ENCODE results near the gene GRIA4. TPM values are rescaled to one million over a fixed set of nuclear protein-coding genes. Genes with fewer than 3 reads are reported as not detected.

GRIA4 gene
- total and polyA plus RNA-seq, 2 donors (not counting 1 experiment from before 2014, with no cell fraction given) = 0.15 to 0.50 TPM

DNA sequence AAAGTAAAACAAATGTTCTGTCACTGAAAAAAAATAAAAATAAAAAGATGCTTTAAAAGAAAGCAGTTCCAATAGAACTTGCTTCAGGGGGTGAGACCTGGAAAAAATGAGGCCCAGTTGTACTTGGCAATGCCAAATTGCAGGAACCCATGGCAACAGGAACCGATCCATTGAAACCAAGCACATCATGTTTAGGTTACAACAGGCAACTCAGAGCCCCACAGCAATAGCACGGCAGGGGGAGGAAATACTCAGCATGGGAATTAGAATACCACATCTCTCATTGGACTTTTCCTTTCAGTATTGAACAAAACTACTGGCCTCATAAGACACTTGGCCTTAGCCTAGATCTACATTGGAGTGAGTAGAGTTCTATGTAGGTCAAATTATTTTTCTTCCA, 327.9 kb downstream of the GRIA4 start:
- TF ChIP-seq, protein P1, sequence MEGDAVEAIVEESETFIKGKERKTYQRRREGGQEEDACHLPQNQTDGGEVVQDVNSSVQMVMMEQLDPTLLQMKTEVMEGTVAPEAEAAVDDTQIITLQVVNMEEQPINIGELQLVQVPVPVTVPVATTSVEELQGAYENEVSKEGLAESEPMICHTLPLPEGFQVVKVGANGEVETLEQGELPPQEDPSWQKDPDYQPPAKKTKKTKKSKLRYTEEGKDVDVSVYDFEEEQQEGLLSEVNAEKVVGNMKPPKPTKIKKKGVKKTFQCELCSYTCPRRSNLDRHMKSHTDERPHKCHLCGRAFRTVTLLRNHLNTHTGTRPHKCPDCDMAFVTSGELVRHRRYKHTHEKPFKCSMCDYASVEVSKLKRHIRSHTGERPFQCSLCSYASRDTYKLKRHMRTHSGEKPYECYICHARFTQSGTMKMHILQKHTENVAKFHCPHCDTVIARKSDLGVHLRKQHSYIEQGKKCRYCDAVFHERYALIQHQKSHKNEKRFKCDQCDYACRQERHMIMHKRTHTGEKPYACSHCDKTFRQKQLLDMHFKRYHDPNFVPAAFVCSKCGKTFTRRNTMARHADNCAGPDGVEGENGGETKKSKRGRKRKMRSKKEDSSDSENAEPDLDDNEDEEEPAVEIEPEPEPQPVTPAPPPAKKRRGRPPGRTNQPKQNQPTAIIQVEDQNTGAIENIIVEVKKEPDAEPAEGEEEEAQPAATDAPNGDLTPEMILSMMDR (conservative IDR thresholded peaks at IDR 0.05 in 1 of 2, IDR thresholded peaks at IDR 0.05 in 1 of 2; ENCODE audit: low read depth in 1 of 2, low read length in 2 of 2) = no peak
- TF ChIP-seq EZH2 (IDR thresholded peaks at IDR 0.05; ENCODE audit: low read length, missing control alignments) = no peak
- peak; percentile 39 to 58 for DNase-seq (ENCODE audit: low read depth in 2 of 2)
- Histone ChIP-seq H3K9me3 (ENCODE audit: control insufficient read depth, insufficient read depth, low read depth, low read length) (no peaks in the 10 kb centered on the region), H3K9ac (ENCODE audit: insufficient read depth, low read length) (no peak overlapping the region), H3K79me2 (ENCODE audit: control insufficient read depth, insufficient read depth, low read length) (no peaks in the 10 kb centered on the region), H3K4me3 (replicated peaks in 1 of 4; ENCODE audit: control extremely low read depth in 1 of 4, insufficient read depth in 1 of 4, low read depth in 3 of 4, low read length in 4 of 4) (no peak overlapping the region), H2AFZ (ENCODE audit: low read length) (no peak overlapping the region), H3K4me1 (ENCODE audit: control insufficient read depth, extremely low read depth, insufficient read depth, low read length) (no peaks in the 10 kb centered on the region), H4K20me1 (ENCODE audit: control insufficient read depth, extremely low read depth, insufficient read depth, low read length) (no peaks in the 10 kb centered on the region), H3K27me3 (ENCODE audit: control insufficient read depth, insufficient read depth, low read length) (no peaks in the 10 kb centered on the region), H3K36me3 (ENCODE audit: control insufficient read depth, insufficient read depth, low read length) (no peaks in the 10 kb centered on the region), H3K27ac (ENCODE audit: insufficient read depth, low read length) (no peak overlapping the region), H3K4me2 (ENCODE audit: extremely low read depth, insufficient read depth, low read length) (peak overlapping the region; percentile 8)

GRCh38 chr11:105942921-105943320, 333.0 kb downstream of the GRIA4 start:
- Histone ChIP-seq H3K9me3 (ENCODE audit: control insufficient read depth, insufficient read depth, low read depth, low read length) (no peaks in the 10 kb centered on the region), H3K4me2 (ENCODE audit: extremely low read depth, insufficient read depth, low read length) (no peak overlapping the region), H2AFZ (ENCODE audit: low read length) (no peak overlapping the region), H3K27me3 (ENCODE audit: control insufficient read depth, insufficient read depth, low read length) (no peaks in the 10 kb centered on the region), H3K4me1 (ENCODE audit: control insufficient read depth, extremely low read depth, insufficient read depth, low read length) (no peaks in the 10 kb centered on the region), H3K36me3 (ENCODE audit: control insufficient read depth, insufficient read depth, low read length) (no peaks in the 10 kb centered on the region), H3K27ac (ENCODE audit: insufficient read depth, low read length) (no peak overlapping the region), H3K9ac (ENCODE audit: insufficient read depth, low read length) (no peak overlapping the region), H3K4me3 (replicated peaks in 1 of 4; ENCODE audit: control extremely low read depth in 1 of 4, insufficient read depth in 1 of 4, low read depth in 3 of 4, low read length in 4 of 4) (no peak overlapping the region), H4K20me1 (ENCODE audit: control insufficient read depth, extremely low read depth, insufficient read depth, low read length) (no peaks in the 10 kb centered on the region), H3K79me2 (ENCODE audit: control insufficient read depth, insufficient read depth, low read length) (no peaks in the 10 kb centered on the region)
- TF ChIP-seq EZH2 (IDR thresholded peaks at IDR 0.05; ENCODE audit: low read length, missing control alignments) = no peak
- TF ChIP-seq, protein P1 (conservative IDR thresholded peaks at IDR 0.05 in 1 of 2, IDR thresholded peaks at IDR 0.05 in 1 of 2; ENCODE audit: low read depth in 1 of 2, low read length in 2 of 2) = no peak
- peak in 1 of 2 donors; percentile 39 for DNase-seq (ENCODE audit: low read depth in 2 of 2)

DNA sequence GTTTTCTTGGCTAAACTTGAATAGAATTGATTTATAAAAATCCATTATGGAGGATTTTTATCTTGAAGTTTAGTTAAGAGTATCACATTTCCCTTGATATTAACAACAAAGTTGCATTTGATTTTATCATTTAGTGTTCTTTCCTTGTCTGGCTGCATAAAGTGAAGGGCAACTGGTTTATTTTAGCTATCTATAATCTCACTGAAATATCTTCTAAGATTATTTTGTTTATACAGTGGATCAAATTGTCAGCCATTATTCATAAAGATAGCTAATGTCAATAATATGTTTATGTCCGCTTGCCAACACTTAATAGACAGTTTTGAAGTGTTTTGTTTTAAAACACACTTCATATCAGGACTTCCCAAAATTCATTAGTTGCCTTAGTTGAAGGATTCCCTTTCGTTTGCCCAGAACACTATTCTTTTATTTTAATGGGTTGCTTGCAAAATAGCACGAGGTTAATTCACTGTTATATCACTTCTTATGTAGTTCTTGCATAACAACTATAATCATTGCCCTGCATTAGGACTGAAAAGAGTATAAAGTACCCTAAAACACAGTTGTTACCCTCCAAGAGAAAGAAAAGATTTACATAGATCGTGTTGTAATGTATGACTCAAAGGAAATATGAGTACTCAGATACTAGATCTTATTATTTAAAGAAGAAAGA, 339.2 kb downstream of the GRIA4 start:
- Histone ChIP-seq H3K4me3 (replicated peaks in 1 of 4; ENCODE audit: control extremely low read depth in 1 of 4, insufficient read depth in 1 of 4, low read depth in 3 of 4, low read length in 4 of 4) (no peak overlapping the region), H2AFZ (ENCODE audit: low read length) (no peak overlapping the region), H3K9ac (ENCODE audit: insufficient read depth, low read length) (no peak overlapping the region), H3K9me3 (ENCODE audit: control insufficient read depth, insufficient read depth, low read depth, low read length) (no peaks in the 10 kb centered on the region), H3K36me3 (ENCODE audit: control insufficient read depth, insufficient read depth, low read length) (no peaks in the 10 kb centered on the region), H3K4me1 (ENCODE audit: control insufficient read depth, extremely low read depth, insufficient read depth, low read length) (no peaks in the 10 kb centered on the region), H4K20me1 (ENCODE audit: control insufficient read depth, extremely low read depth, insufficient read depth, low read length) (no peaks in the 10 kb centered on the region), H3K27me3 (ENCODE audit: control insufficient read depth, insufficient read depth, low read length) (no peaks in the 10 kb centered on the region), H3K79me2 (ENCODE audit: control insufficient read depth, insufficient read depth, low read length) (no peaks in the 10 kb centered on the region), H3K4me2 (ENCODE audit: extremely low read depth, insufficient read depth, low read length) (no peak overlapping the region), H3K27ac (ENCODE audit: insufficient read depth, low read length) (no peak overlapping the region)
- TF ChIP-seq, protein P1 (conservative IDR thresholded peaks at IDR 0.05 in 1 of 2, IDR thresholded peaks at IDR 0.05 in 1 of 2; ENCODE audit: low read depth in 1 of 2, low read length in 2 of 2) = no peak
- no peak for TF ChIP-seq EZH2 (IDR thresholded peaks at IDR 0.05; ENCODE audit: low read length, missing control alignments)
- peak in 1 of 2 donors; percentile 37 for DNase-seq (ENCODE audit: low read depth in 2 of 2)

Measured in fibroblast of lung (primary cell).